Measurements from ENCODE around the gene POLR2F.
"Not testable (repeated sequence)": the region's sequence is repeated elsewhere in the genome, so short reads cannot be mapped to it uniquely, and the experiment has no call there.

Gene POLR2F

GRCh38 chr22:37925330-37925729 is 28.2 kb upstream of the POLR2F start:
- DNase-seq (ENCODE audit: low read depth in 2 of 2), result no peak

DNA sequence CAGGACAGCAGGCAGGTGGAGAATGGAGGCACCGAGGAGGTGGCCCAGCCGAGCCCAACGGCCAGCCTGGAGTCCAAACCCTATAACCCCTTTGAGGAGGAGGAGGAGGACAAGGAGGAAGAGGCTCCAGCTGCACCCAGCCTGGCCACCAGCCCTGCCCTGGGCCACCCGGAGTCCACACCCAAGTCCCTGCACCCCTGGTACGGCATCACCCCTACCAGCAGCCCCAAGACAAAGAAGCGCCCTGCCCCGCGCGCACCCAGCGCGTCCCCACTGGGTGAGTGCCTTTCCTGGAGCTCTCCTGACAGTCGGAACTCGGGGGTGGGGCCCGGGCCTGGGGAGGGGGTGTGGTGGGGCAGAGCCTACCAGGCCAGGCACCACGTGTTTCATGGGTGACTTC is 27.7 kb upstream of the POLR2F start:
- no peak for DNase-seq (ENCODE audit: low read depth in 2 of 2)

- no peak for DNase-seq (ENCODE audit: low read depth in 2 of 2)
These were observed 27.1 kb upstream of the POLR2F start for GRCh38 chr22:37926358-37926757.

DNA sequence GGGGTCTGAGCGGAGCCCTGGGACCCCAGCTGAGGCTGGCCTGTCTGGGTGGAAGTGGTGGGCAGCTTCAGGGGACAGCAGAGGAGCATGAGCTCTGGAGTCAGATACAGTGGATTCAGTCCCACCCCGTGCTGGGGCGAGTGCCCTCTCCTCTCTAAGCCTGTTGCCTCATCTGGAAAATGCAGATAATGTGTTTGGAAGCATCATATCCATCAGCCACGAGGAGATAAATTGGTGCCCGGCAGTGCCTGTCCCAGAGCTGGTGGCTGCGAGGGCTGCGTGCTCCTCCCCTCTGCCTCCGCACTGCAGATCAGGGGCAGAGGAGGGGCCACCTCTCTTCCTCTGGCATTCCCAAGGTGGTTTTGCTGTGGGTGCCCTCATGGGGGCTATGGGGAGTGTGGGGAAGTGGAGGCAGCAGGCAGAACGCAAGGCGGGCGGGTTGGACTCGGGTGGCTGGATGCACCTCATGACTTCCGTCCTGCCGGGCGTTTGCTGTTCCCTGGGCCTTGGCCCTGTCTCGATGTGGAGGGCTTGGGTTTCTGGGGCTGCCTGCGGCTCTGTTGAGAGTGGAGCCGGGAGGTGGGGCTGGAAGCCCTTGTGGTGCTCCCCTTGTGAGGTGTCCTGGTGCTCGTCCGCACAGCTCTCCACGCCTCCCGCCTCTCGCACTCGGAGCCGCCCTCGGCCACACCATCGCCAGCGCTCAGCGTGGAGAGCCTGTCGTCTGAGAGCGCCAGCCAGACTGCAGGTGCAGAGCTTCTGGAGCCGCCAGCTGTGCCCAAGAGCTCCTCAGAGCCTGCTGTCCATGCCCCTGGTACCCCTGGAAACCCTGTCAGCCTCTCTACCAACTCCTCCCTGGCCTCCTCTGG is 26.5 kb upstream of the POLR2F start:
- no peak for DNase-seq (ENCODE audit: low read depth in 2 of 2)

- DNase-seq (ENCODE audit: low read depth in 2 of 2), result no peak
These were observed 25.9 kb upstream of the POLR2F start for GRCh38 chr22:37927637-37927936.

- no peak for DNase-seq (ENCODE audit: low read depth in 2 of 2)
These were observed 24.1 kb upstream of the POLR2F start for GRCh38 chr22:37929390-37929789.

- DNase-seq (ENCODE audit: low read depth in 2 of 2), result no peak
These were observed 23.1 kb upstream of the POLR2F start for GRCh38 chr22:37930270-37930951.

- DNase-seq (ENCODE audit: low read depth in 2 of 2), result no peak
These were observed 22.5 kb upstream of the POLR2F start for GRCh38 chr22:37930952-37931440.

DNA sequence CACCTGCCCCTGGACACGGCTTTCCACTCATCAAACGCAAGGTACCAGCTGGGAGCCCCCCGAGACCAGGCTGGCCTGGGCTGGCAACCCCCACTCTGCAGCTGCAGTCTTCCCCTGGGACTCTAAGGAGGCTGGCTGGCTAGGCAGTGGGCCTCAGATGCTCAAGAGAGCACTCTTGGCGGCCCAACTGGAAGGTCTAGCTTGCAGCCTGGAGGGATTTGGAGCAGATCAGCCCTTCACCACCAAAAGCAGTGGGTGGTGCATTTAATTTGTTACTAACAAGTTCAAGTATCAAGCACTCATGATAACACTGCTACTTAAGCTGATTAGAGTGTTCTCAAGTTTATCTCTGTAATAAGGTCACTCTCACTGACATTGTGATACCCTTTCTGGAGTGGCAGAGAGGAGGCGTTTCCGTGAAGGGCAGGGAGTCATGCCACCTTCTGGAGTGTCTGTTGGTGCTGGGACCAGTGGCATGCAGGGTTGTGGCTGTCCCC is 21.6 kb upstream of the POLR2F start:
- DNase-seq (ENCODE audit: low read depth in 2 of 2), result no peak

GRCh38 chr22:37932401-37932800 is 21.1 kb upstream of the POLR2F start:
- DNase-seq (ENCODE audit: low read depth in 2 of 2), result no peak

GRCh38 chr22:37932821-37933578 is 20.5 kb upstream of the POLR2F start:
- DNase-seq (ENCODE audit: low read depth in 2 of 2), result no peak

- DNase-seq (ENCODE audit: low read depth in 2 of 2), result peak; percentile 80
These were observed 19.7 kb upstream of the POLR2F start for GRCh38 chr22:37933711-37934376.

- no peak for DNase-seq (ENCODE audit: low read depth in 2 of 2)
These were observed 12.7 kb upstream of the POLR2F start for GRCh38 chr22:37940698-37941376.

- no peak for DNase-seq (ENCODE audit: low read depth in 2 of 2)
These were observed 11.4 kb upstream of the POLR2F start for GRCh38 chr22:37942133-37942532.

DNA sequence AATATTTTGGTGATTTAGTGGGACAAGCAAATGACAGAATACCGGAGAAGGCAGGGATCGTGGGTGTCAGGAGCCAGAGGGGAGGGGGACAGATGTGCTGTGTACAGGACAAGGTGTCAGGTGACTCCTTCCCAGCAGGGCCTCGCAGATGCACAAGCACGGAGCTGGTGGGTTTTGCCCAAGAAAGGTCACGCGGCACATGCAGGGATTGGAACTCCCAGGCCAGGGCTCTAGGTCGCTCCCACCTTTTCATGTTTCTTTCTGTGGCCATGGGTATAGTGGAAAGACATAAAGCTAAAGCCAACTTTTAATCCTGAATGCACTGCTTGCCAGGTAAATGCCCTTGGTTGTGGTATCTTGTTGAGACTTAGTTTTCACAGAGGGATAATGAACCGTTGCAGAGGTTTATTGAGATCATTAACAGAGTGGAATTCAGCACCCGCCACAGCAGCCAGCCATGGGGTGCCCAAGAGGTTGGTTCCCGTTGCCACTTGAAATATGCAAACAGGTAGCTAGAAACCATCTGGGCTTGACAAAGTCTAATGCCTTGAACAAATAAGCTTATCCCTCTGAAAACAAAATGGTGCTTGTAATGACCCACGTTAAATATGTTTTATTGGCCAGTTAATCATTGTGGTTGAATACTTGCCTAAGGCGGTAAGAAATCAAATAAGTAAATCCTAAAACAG is 10.2 kb upstream of the POLR2F start:
- DNase-seq (ENCODE audit: low read depth in 2 of 2), result no peak

DNA sequence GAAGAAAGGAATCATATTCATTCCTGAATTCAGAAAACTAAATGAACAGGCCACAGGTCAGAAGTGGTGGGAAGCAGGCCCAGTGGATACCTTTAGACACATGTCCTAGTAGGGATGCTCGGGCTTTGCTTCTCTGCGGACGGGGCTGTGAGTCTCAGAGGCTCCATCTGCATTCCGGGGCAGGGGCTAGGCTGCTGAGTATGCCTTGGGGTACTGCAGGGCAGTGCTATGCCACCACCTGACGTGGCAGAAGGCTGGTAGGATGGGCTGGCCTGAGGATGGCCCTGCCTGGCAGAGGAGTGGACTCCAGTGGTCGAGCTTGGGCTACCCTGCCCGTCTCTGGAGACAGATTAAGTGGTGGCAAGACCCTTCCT is 9.7 kb upstream of the POLR2F start:
- no peak for DNase-seq (ENCODE audit: low read depth in 2 of 2)

- DNase-seq (ENCODE audit: low read depth in 2 of 2), result not testable (repeated sequence)
These were observed 9.1 kb upstream of the POLR2F start for GRCh38 chr22:37944423-37944822.

GRCh38 chr22:37947142-37947795 is 6.2 kb upstream of the POLR2F start:
- DNase-seq (ENCODE audit: low read depth in 2 of 2), result not testable (repeated sequence)

DNA sequence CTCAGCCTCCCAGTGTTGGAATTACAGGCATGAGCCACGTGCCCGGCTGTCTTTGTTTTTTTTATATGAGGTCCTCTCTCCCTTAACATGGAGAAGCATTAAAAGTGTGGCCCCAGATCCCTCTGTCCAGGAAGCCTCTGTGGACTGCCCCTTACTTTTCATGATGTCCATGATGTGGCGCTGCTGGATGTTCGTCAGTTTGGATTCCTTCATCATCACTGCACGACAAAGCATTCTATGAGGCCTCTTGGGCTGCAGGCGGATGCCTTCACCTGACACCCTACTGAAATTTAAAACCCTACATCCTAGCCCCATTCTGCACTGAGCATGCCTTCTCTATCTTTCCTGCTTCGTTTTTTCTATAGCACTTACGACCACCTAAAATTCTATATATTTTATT is 2.2 kb upstream of the POLR2F start:
- no peak for DNase-seq (ENCODE audit: low read depth in 2 of 2)

- not testable (repeated sequence) for DNase-seq (ENCODE audit: low read depth in 2 of 2)
These were observed 870 bp upstream of the POLR2F start for GRCh38 chr22:37952629-37953028.
